CD4-positive, alpha-beta T cell treated with Interleukin-6 for 4 hours (primary cell): Measurements from ENCODE around the gene BANF1.

ENCODE experiments used
- DNase-seq: peaks from one replicate; pipeline ENCODE4 v3.0.0-alpha.2; 2020; ENCODE audit warnings: mixed read lengths

BANF1 gene, protein sequence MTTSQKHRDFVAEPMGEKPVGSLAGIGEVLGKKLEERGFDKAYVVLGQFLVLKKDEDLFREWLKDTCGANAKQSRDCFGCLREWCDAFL

DNA sequence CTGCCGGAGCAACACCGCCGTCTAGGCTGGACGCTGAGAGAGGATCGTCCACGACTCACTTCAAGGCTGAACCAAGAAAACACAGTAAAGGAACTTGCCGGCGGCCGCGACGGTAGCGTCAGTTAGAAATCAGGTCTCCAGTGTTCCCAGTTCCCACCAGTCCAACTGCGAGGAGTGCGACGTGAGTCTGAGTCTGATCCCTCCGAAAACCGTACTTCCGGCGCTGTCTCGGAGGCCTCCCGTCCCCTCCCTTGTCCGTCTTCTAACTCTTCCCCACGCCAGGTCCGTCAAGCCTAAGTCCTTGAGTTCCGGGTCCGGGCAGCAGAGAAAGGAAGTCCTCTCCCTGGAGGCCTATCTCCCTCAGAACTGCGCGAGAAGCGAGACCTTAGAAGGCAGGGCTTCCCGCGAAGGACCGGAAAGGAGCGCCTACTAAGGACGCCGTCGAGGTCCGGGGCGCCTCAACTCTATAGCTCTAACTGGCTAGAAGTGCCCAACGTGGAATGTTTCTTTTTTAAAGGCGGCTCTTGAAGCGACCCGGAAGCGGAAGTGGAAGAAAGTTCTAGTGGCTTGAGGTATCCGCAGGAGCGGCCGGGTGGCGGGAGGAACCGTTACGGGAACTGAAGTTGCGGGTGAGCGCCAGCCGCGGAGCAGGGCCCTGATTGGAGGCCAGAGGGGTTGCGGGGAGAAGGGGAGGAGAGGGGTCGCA, at the start of gene BANF1, which contains the start of gene EIF1AD:
Gene BANF1, plus strand, starts transcription at position 562 of the 706 bp plus-strand sequence. CDS start 748 bp downstream, outside the sequence.
Gene EIF1AD, minus strand, starts transcription at position 216 of the 706 bp plus-strand sequence. CDS start 1,768 bp downstream, outside the sequence.
- DNase-seq, result peak; percentile 91

- no peak for DNase-seq
These were observed 48.8 kb upstream of the BANF1 start for GRCh38 chr11:65953471-65953870.

- no peak for DNase-seq
These were observed 47.5 kb upstream of the BANF1 start for GRCh38 chr11:65954771-65955170.

GRCh38 chr11:65958291-65958690, 44.0 kb upstream of the BANF1 start:
- DNase-seq, result no peak

- DNase-seq, result no peak
These were observed 43.4 kb upstream of the BANF1 start for GRCh38 chr11:65958774-65959420.

- DNase-seq, result no peak
These were observed 41.5 kb upstream of the BANF1 start for GRCh38 chr11:65960824-65961266.

- DNase-seq, result peak; percentile 97
These were observed 40.8 kb upstream of the BANF1 start, which contains the start of gene SART1 for GRCh38 chr11:65961267-65962140. SART1 (plus strand) TSS chr11:65961734; CDS start chr11:65961781, 47 bp downstream.

DNA sequence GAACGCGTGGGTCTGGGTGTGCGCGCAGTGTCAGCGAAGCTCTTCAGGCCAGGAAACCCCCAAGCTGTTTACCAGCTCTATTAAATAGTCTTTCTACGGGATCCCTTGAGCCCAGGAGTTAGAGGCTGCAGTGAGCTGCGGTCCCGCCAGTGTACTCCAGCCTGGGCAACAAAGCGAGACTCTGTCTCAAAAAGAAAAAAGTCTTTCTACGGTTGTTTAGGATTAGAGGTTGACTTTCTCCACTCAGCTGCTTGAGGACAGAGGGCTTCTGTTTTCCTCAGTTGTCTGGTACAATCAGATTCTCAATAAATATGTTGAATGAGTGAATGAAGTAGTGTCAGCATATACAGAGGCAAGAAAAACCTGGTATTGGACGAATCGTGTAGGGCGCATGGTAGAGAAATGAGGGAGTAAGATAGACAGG, 40.1 kb upstream of the BANF1 start:
- no peak for DNase-seq

GRCh38 chr11:65964906-65965305, 37.4 kb upstream of the BANF1 start:
- no peak for DNase-seq

GRCh38 chr11:65965986-65966762, 36.1 kb upstream of the BANF1 start:
- DNase-seq, result no peak

DNA sequence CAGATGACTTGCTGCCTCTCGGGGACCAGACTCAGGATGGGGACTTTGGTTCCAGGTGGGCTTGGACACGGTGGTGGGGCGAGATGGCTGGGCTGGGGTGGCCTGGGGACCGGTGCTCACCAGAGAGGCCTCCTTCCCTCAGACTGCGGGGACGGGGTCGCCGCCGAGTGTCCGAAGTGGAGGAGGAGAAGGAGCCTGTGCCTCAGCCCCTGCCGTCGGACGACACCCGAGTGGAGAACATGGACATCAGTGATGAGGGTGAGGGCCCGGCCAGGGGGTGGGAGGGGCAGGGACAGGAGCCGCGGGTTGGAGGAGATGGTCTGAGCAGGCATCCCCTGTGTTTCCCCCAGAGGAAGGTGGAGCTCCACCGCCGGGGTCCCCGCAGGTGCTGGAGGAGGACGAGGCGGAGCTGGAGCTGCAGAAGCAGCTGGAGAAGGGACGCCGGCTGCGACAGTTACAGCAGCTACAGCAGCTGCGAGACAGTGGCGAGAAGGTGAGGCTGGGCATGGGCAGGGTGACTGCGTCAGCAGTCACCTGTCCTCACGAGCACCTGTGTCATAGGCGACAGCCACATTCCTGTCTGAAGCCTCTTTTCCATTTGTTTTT, 34.9 kb upstream of the BANF1 start:
- no peak for DNase-seq

- DNase-seq, result no peak
These were observed 33.5 kb upstream of the BANF1 start for GRCh38 chr11:65968600-65969482.

DNA sequence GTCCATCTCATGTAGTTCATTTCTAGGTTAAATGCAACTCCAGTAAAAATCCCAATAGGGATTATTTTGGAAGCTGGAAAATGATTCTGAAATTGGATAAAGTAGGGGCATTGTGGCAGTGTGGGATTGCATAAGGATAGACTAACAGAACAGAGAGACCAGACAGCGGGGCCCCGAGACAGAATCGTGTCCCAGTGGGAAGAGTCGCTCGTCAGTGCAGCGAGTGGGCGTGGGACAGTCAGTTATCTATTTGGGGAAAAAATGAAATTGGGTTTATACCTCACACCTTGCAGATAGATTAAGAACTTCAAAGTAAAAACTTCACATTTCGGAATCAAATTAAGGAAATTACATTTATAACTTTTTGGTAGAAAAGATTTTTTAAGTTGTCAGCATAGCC, 30.2 kb upstream of the BANF1 start:
- DNase-seq, result no peak

- no peak for DNase-seq
These were observed 28.7 kb upstream of the BANF1 start for GRCh38 chr11:65973439-65974110.

- no peak for DNase-seq
These were observed 26.5 kb upstream of the BANF1 start for GRCh38 chr11:65975771-65976170.

DNA sequence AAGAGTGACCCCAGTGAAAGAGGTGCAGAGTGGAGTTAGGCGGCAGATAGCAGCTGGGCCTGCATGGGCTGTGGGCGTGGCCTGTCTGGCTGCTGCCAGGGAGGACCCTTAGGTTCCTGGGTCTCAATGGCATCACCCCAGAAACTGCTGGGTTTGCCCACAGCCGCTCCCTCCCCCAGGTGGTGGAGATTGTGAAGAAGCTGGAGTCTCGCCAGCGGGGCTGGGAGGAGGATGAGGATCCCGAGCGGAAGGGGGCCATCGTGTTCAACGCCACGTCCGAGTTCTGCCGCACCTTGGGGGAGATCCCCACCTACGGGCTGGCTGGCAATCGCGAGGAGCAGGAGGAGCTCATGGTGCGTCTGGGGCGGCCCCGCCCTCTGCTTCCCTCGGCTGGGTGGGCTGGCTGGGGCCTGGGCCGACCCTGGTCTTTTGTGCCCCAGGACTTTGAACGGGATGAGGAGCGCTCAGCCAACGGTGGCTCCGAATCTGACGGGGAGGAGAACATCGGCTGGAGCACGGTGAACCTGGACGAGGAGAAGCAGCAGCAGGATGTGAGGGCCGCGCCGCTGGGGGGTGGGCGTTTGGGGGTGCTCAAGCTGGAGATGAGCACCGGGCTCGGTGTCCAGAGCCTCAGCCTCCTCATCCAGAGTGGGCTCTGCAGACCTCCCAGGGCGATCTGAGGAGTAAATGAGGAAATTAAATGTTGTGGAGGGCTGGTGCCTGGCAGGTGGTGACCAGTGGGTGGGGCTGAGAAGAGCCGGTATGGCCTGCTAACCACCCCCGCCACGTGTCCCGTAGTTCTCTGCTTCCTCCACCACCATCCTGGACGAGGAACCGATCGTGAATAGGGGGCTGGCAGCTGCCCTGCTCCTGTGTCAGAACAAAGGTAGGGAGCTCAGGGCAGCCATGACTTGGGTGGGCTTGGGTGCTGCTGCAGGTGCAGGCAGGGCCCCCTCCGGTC, 25.8 kb upstream of the BANF1 start:
- no peak for DNase-seq

- no peak for DNase-seq
These were observed 24.5 kb upstream of the BANF1 start for GRCh38 chr11:65977621-65978390.
